ENCODE data around the gene ABCB8. TPM values are rescaled to one million over a fixed set of nuclear protein-coding genes. Genes with fewer than 3 reads are reported as not detected.

ABCB8 gene
- total and polyA plus RNA-seq, 9 of the 15 experiments (the other 6 are each of a cell fraction or from before 2014, with no cell fraction given) = 7.6 to 106 (median 36.3) TPM

GRCh38 chr7:150998341-150998740 lies 29.9 kb upstream of the ABCB8 start:
- DNase-seq (ENCODE audit: extremely low read depth in 1 of 4, low spot score in 3 of 4) (no peak), FAIRE-seq (no peak), ATAC-seq (no peak)
- H3K4me2 ChIP-seq (ENCODE audit: insufficient read depth, low read length) = no peak overlapping the region
- H3K27me3 ChIP-seq (ENCODE audit: control insufficient read depth in 2 of 2, insufficient read depth in 2 of 2, low read length in 2 of 2) = no peaks in the 10 kb centered on the region
- POLR2A ChIA-PET = interaction anchor here (1.5 kb wide), 1 partner anchor 12 kb away, joined by 3 read pairs; no protein-coding TSS in a partner anchor
- intact Hi-C loops (cut with micrococcal nuclease) (loop anchor here (10.0 kb wide), 1 partner anchor 684 kb away; no protein-coding TSS in a partner anchor), in situ Hi-C loops (cut with MboI) (no loop called here)
- H3K27ac ChIP-seq (ENCODE audit: extremely low read depth, low read depth, low read length) = no peak overlapping the region
- H3K9ac ChIP-seq (ENCODE audit: insufficient read depth in 1 of 2, low read depth in 2 of 2, low read length in 2 of 2) = no peak overlapping the region
- H3K79me2 ChIP-seq (ENCODE audit: control insufficient read depth, insufficient read depth, low read length) = no peaks in the 10 kb centered on the region
- WGBS (ENCODE audit: insufficient coverage, low coverage, missing lambda C conversion rate) = 86% methylated on average over 20 of the region's 20 CpGs
- no peaks in the 10 kb centered on the region for H3K9me1 ChIP-seq (ENCODE audit: control insufficient read depth, insufficient read depth, low read length)
- H3K4me1 ChIP-seq (replicated peaks in 1 of 2; ENCODE audit: control insufficient read depth in 2 of 2, insufficient read depth in 2 of 2, low read length in 2 of 2) = peaks cover 42 to 73% of the 10 kb centered on the region in 2 experiments
- peaks cover 5% of the 10 kb centered on the region; the same call in 1 of the 2 replicates for H4K20me1 ChIP-seq (replicated peaks; ENCODE audit: control insufficient read depth, insufficient read depth, low read length)
- no peaks in the 10 kb centered on the region for H3K36me3 ChIP-seq (ENCODE audit: control insufficient read depth, insufficient read depth, low read length)
- no peaks in the 10 kb centered on the region for H3K9me3 ChIP-seq (replicated peaks; ENCODE audit: control insufficient read depth, insufficient read depth, low read depth, low read length)
- H3K4me3 ChIP-seq = no peak overlapping the region
- no peak overlapping the region for H2AFZ ChIP-seq (ENCODE audit: low read depth, low read length)
- BruUV-seq (replicated peaks) = no TSS peak
- TF ChIP-seq SIRT6 (IDR thresholded peaks at IDR 0.05; ENCODE audit: low read depth, low read length) (no peak), ARID1B (IDR thresholded peaks at IDR 0.05) (no peak), RFX7 (CRISPR knock-in tag; IDR thresholded peaks at IDR 0.05) (no peak), JUND (IDR thresholded peaks at IDR 0.05; ENCODE audit: borderline replicate concordance, low read depth, low read length) (no peak), JUND (tag; IDR thresholded peaks at IDR 0.05; ENCODE audit: borderline replicate concordance, low read depth, low read length) (no peak), SAP30 (IDR thresholded peaks at IDR 0.05; ENCODE audit: borderline replicate concordance, insufficient read depth, low read depth, low read length, poor library complexity, severe bottlenecking) (no peak), GABPB2 (CRISPR knock-in tag; conservative IDR thresholded peaks at IDR 0.05) (no peak), CAMTA2 (CRISPR knock-in tag; conservative IDR thresholded peaks at IDR 0.05) (no peak), PYGO2 (tag; IDR thresholded peaks at IDR 0.05) (no peak), ZNF583 (CRISPR knock-in tag; IDR thresholded peaks at IDR 0.05) (no peak), GMEB1 (CRISPR knock-in tag; IDR thresholded peaks at IDR 0.05) (no peak), PHB (CRISPR knock-in tag; IDR thresholded peaks at IDR 0.05) (no peak), SMARCE1 (IDR thresholded peaks at IDR 0.05) (no peak), ZBTB8A (IDR thresholded peaks at IDR 0.05; ENCODE audit: partially characterized antibody) (no peak), HDAC3 (IDR thresholded peaks at IDR 0.05; ENCODE audit: borderline replicate concordance, partially characterized antibody) (no peak), NFE2L1 (tag; IDR thresholded peaks at IDR 0.05; ENCODE audit: borderline replicate concordance, low read depth) (no peak), ELF4 (CRISPR knock-in tag; IDR thresholded peaks at IDR 0.05) (no peak), OTX1 (CRISPR knock-in tag; IDR thresholded peaks at IDR 0.05) (no peak)
- CTCF ChIA-PET (ENCODE audit: low intra/inter-chr PET ratio) = no interaction called here

Data from K562 (cell line).